IPS DF 6.9 (cell line): ENCODE results near the gene STMP1.

Experiments used
- DNase-seq: peaks from one replicate; pipeline ENCODE4 v3.0.0-alpha.2; 2013; ENCODE audit warnings: low read depth, low spot score
- H3K27ac ChIP-seq: one replicate; pipeline ENCODE4 v1.5.1; 2013; ENCODE audit warnings: low read length, control low read depth
- H3K27me3 ChIP-seq: 2 replicates; pipeline ENCODE4 v1.6.1; 2013; ENCODE audit warnings: mild to moderate bottlenecking, low read length; ENCODE audit not compliant: control insufficient read depth, insufficient read depth
- H3K36me3 ChIP-seq: 2 replicates; pipeline ENCODE4 v1.6.1; 2013; ENCODE audit warnings: low read length; ENCODE audit not compliant: control insufficient read depth, insufficient read depth
- H3K4me1 ChIP-seq: 2 replicates; pipeline ENCODE4 v1.6.1; 2013; ENCODE audit warnings: low read length; ENCODE audit not compliant: control insufficient read depth, insufficient read depth
- H3K4me3 ChIP-seq: 2 replicates; pipeline ENCODE4 v1.5.1; 2013; ENCODE audit warnings: mild to moderate bottlenecking, low read length
- H3K9me3 ChIP-seq: 2 replicates; pipeline ENCODE4 v1.6.1; 2013; ENCODE audit warnings: low read length, inconsistent platforms; ENCODE audit not compliant: control insufficient read depth, insufficient read depth
- WGBS: extraction: QIAGEN DNeasy Blood & Tissue Kit; methylation state at CpG from one replicate; pipeline ENCODE4 v1.1.7; 2013; ENCODE audit warnings: mixed read lengths, missing lambda C conversion rate; ENCODE audit not compliant: insufficient read length, insufficient coverage; 5-methylcytosine and 5-hydroxymethylcytosine counted together

Gene STMP1

GRCh38 chr7:135710417-135711138 is 48.3 kb downstream of the STMP1 start:
- WGBS: no CpG with 5 or more reads among the region's 11 CpGs
- H3K36me3 ChIP-seq: no peaks in the 10 kb centered on the region
- no peaks in the 10 kb centered on the region for H3K9me3 ChIP-seq
- H3K27me3 ChIP-seq: no peaks in the 10 kb centered on the region
- no peak overlapping the region for H3K4me3 ChIP-seq
- H3K4me1 ChIP-seq: peaks cover 3% of the 10 kb centered on the region; the same call in 1 of the 2 replicates
- H3K27ac ChIP-seq: no peak overlapping the region
- DNase-seq: no peak

GRCh38 chr7:135711139-135711469 is 48.8 kb downstream of the STMP1 start:
- H3K27ac ChIP-seq: no peak overlapping the region
- DNase-seq: no peak
- H3K27me3 ChIP-seq: no peaks in the 10 kb centered on the region
- H3K9me3 ChIP-seq: no peaks in the 10 kb centered on the region
- H3K36me3 ChIP-seq: no peaks in the 10 kb centered on the region
- H3K4me1 ChIP-seq: peaks cover 3% of the 10 kb centered on the region; the same call in 1 of the 2 replicates
- no CpG with 5 or more reads among the region's 8 CpGs for WGBS
- no peak overlapping the region for H3K4me3 ChIP-seq

GRCh38 chr7:135712182-135712782 is 50.0 kb downstream of the STMP1 start:
- no peak for DNase-seq
- no peak overlapping the region for H3K27ac ChIP-seq
- WGBS: no CpG with 5 or more reads among the region's 4 CpGs

GRCh38 chr7:135712796-135713195 is 50.5 kb downstream of the STMP1 start:
- Histone ChIP-seq H3K27ac (no peak overlapping the region), H3K4me1 (peaks cover 3% of the 10 kb centered on the region; the same call in 1 of the 2 replicates), H3K27me3 (no peaks in the 10 kb centered on the region), H3K36me3 (no peaks in the 10 kb centered on the region), H3K9me3 (no peaks in the 10 kb centered on the region), H3K4me3 (no peak overlapping the region)
- WGBS: no CpG with 5 or more reads among the region's 7 CpGs
- no peak for DNase-seq

More at GRCh38 chr7:135712182-135712782, 50.0 kb downstream of the STMP1 start:
- Histone ChIP-seq H3K4me3 (no peak overlapping the region), H3K9me3 (no peaks in the 10 kb centered on the region), H3K36me3 (no peaks in the 10 kb centered on the region), H3K27me3 (no peaks in the 10 kb centered on the region), H3K4me1 (peaks cover 3% of the 10 kb centered on the region; the same call in 1 of the 2 replicates)

GRCh38 chr7:135713836-135714470 is 51.6 kb downstream of the STMP1 start:
- H3K27ac ChIP-seq: no peak overlapping the region
- peaks cover 3% of the 10 kb centered on the region; the same call in 1 of the 2 replicates for H3K4me1 ChIP-seq
- WGBS: no CpG with 5 or more reads among the region's 4 CpGs
- H3K36me3 ChIP-seq: no peaks in the 10 kb centered on the region
- no peak overlapping the region for H3K4me3 ChIP-seq
- H3K27me3 ChIP-seq: no peaks in the 10 kb centered on the region
- no peak for DNase-seq
- no peaks in the 10 kb centered on the region for H3K9me3 ChIP-seq

GRCh38 chr7:135714534-135715009 is 52.3 kb downstream of the STMP1 start:
- no CpG with 5 or more reads among the region's 20 CpGs for WGBS
- Histone ChIP-seq H3K36me3 (no peaks in the 10 kb centered on the region), H3K4me3 (no peak overlapping the region), H3K27ac (no peak overlapping the region), H3K9me3 (no peaks in the 10 kb centered on the region), H3K27me3 (no peaks in the 10 kb centered on the region), H3K4me1 (peaks cover 3% of the 10 kb centered on the region; the same call in 1 of the 2 replicates)
- no peak for DNase-seq

- no peaks in the 10 kb centered on the region for H3K27me3 ChIP-seq
- H3K36me3 ChIP-seq: no peaks in the 10 kb centered on the region
- WGBS: 100% methylated on average over 5 of the region's 5 CpGs
- DNase-seq: no peak
- H3K4me1 ChIP-seq: peaks cover 3% of the 10 kb centered on the region; the same call in 1 of the 2 replicates
- H3K4me3 ChIP-seq: no peak overlapping the region
- H3K27ac ChIP-seq: no peak overlapping the region
- H3K9me3 ChIP-seq: no peaks in the 10 kb centered on the region
These were observed 52.8 kb downstream of the STMP1 start for GRCh38 chr7:135715055-135715522.

GRCh38 chr7:135715673-135716072 is 53.4 kb downstream of the STMP1 start:
- WGBS: no CpG with 5 or more reads among the region's 1 CpG
- no peaks in the 10 kb centered on the region for H3K27me3 ChIP-seq
- H3K27ac ChIP-seq: no peak overlapping the region
- H3K4me1 ChIP-seq: peaks cover 3% of the 10 kb centered on the region; the same call in 1 of the 2 replicates
- H3K4me3 ChIP-seq: no peak overlapping the region
- no peaks in the 10 kb centered on the region for H3K36me3 ChIP-seq
- DNase-seq: no peak
- H3K9me3 ChIP-seq: no peaks in the 10 kb centered on the region

GRCh38 chr7:135716677-135717238 is 54.4 kb downstream of the STMP1 start:
- no peak overlapping the region for H3K4me3 ChIP-seq
- DNase-seq: no peak
- peaks cover 2% of the 10 kb centered on the region; the same call in 1 of the 2 replicates for H3K4me1 ChIP-seq
- no peak overlapping the region for H3K27ac ChIP-seq
- no CpG with 5 or more reads among the region's 9 CpGs for WGBS
- H3K36me3 ChIP-seq: no peaks in the 10 kb centered on the region
- H3K27me3 ChIP-seq: no peaks in the 10 kb centered on the region
- H3K9me3 ChIP-seq: no peaks in the 10 kb centered on the region

- no peaks in the 10 kb centered on the region for H3K9me3 ChIP-seq
These were observed 55.4 kb downstream of the STMP1 start for GRCh38 chr7:135717693-135718092.

More at GRCh38 chr7:135717693-135718092, 55.4 kb downstream of the STMP1 start:
- Histone ChIP-seq H3K27me3 (no peaks in the 10 kb centered on the region), H3K27ac (no peak overlapping the region), H3K4me3 (no peak overlapping the region), H3K36me3 (no peaks in the 10 kb centered on the region), H3K4me1 (peaks cover 2% of the 10 kb centered on the region; the same call in 1 of the 2 replicates)
- DNase-seq: no peak
- WGBS: no CpG with 5 or more reads among the region's 3 CpGs
